GM18517 (cell line): ENCODE measurements around the gene GPRC5B.

Experiments
- ATAC-seq: cut with Tn5 transposase; IDR thresholded peaks from one replicate; pipeline ENCODE4 v1.9.1; 2021; ENCODE audit warnings: mild to moderate bottlenecking, moderate library complexity; ENCODE audit not compliant: unreplicated experiment

GPRC5B gene

GRCh38 chr16:19872179-19872863 is 12.3 kb downstream of the GPRC5B start:
- ATAC-seq, result no peak

GRCh38 chr16:19871721-19872120 is 12.9 kb downstream of the GPRC5B start:
- no peak for ATAC-seq

GRCh38 chr16:19868421-19868820 is 16.2 kb downstream of the GPRC5B start:
- no peak for ATAC-seq

DNA sequence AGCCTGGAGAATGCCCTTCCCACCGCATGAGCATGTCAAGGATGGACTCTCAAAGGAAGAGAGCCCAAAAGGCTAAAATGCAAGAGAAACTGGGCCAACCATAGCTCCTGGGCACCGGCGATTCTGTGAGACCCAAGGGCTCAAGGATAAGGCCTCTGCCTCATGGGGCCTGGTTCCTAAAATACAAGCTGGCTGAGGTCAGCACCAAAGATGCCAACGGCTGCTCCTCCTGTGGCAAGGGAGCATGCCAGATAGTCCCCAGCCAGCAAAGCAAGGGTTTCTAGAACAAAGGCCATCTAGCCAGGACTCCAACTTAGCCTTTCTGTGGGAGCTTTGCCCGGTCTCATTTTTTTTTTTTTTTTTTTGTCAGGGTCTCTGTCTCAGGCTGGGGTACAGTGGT is 20.1 kb downstream of the GPRC5B start:
- no peak for ATAC-seq

DNA sequence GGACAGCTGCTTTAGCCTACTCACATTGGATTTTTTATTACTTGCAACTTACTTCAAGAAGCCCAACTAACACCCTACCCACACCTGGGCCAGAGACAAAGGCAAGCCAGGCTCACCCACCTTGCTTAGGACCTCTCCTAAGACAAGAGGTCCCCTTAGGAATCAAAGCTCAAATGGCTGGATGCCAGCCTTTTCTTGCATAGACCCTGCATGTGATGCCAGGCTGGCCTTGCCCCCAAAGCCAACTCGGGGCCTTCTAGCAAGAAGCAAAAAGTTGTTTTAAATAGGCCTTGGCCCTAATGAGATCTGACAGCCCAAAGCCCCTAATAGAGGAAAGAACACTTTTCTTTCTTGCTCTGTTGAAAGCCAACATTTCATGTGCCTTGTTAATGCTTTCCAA is 20.7 kb downstream of the GPRC5B start:
- ATAC-seq, result no peak

- no peak for ATAC-seq
These were observed 22.8 kb downstream of the GPRC5B start for GRCh38 chr16:19861811-19862327.

- no peak for ATAC-seq
These were observed 23.5 kb downstream of the GPRC5B start for GRCh38 chr16:19861133-19861532.

DNA sequence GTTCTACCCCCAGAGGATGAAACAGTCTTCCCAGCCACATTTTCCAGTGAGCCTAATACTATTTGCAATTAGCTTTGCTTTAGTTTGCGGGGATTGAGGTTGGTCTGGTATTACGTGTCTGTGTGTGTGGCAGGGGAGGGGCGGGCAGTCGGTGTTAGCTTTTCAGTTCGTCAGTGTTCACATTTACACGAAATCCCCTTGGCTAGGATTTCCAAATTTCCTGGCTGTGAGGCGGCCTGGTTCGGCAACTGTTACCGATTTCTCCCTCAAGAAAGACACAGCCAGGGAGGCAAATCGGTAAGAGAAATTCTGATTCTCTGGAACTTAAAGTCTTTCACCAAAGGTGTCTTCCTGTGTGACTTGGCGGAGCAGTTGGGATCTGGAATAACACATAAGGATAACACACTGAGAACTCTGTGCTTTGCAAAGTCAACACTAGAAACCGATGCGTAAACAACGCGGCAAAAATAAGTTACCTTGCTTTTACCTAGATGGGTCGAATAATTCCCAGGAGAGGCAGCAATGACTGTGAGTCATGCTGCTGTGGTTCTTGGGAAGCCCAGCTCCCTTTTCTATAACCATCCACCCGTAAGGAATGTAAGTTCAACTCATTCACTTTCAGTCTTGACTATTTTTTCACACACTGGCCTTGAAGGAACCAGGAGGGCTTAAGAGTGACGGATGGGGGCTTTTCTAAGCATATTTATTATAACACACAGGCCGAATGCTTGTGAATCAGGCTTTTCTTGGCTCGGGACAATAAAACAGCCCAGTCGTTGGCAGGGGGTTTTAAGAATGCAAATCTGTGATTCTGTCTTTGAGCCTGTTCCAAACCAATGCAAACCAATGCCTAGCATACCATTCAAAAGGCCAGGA is 24.2 kb downstream of the GPRC5B start:
- no peak for ATAC-seq

- ATAC-seq, result no peak
These were observed 25.0 kb downstream of the GPRC5B start for GRCh38 chr16:19859603-19860002.

DNA sequence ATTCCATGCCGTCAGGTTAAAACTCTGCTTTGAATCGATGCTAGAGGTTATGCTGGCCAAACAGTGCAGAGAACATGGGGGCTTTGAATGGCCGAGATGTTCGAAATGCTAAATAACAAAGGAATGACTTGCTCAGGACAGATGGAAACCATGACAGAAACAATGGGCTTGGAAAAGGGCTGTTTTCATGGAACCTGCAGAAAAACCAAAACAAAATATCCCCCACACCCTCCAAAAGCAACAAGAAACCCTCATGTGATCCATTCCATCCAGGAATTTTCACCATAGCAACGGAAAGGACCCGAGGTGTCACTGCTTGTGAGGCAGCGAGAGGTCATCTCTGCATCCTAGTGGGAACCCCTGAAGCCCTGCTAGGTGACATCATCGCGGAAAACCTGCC is 25.5 kb downstream of the GPRC5B start:
- ATAC-seq, result no peak

DNA sequence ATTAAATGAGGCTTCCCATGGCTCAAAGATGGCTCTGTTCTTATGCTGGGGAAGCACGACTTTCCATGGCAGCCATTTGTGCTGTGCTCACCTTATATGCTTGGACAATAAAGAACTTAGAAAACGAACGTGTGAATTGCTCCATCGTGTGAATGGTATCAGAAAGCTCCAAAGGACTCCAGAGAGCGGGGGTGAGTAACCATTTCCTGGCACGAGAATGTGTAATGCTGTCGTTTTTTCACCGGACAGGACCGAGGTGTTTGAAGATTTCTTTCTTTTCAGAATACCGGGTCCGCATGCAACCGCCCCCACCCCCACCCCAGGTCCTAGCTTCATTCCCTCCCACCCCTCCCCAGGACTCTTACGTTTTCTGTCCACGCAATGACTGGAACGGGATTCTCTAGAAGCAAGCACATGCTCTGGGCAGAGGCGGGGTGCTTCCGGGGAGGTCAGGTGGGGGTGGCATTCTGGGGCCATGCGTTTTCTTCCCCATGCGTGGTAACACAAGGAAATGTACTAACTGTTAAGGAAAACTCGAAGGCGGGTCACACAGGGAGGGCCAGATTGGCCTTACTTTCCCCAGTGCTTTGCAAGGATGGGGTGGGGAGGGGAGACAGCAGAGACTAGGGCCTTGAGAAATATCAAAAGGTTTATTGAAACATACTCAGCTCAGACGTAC is 26.2 kb downstream of the GPRC5B start:
- no peak for ATAC-seq

- ATAC-seq, result no peak
These were observed 26.9 kb downstream of the GPRC5B start for GRCh38 chr16:19857593-19858339.

- no peak for ATAC-seq
These were observed 28.5 kb downstream of the GPRC5B start for GRCh38 chr16:19856120-19856519.

GRCh38 chr16:19854543-19854876 is 30.1 kb downstream of the GPRC5B start:
- no peak for ATAC-seq

DNA sequence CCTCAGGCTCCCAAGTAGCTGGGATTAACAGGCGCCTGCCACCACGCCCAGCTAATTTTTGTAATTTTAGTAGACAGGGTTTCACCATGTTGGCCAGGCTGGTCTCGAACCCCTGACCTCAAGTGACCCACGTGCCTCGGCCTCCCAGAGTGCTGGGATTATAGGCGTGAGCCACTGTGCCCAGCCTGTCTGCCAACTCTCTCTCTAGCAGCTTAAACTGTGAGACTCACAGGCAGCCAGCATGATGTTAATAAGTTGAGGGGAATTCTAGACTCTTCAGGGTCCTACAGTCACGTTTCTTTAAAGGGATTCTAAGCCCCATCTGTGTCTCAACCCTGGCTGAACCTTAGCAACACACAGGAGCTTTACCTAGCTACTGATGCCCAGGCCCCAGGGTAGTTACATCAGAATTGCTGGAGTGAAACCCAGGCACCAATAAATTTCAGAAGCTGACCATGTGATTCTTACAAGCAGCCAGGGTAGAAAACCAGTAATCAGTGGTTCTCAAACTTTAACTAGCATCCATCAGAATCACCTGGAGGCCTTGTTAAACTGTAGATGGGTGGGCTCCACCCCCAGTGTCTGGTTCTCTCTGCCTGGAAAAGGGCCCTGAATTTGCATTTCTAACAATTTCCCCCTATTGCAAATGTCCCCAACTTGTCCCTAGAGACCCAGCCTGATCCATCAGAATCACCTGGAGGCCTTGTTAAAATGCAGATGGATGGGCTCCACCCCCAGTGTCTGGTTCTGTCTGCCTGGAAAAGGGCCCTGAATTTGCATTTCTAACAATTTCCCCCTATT is 30.7 kb downstream of the GPRC5B start:
- ATAC-seq, result no peak

- ATAC-seq, result no peak
These were observed 31.4 kb downstream of the GPRC5B start for GRCh38 chr16:19853132-19853741.

GRCh38 chr16:19851476-19851875 is 33.2 kb downstream of the GPRC5B start:
- ATAC-seq, result no peak

GRCh38 chr16:19850131-19850817 is 34.4 kb downstream of the GPRC5B start:
- ATAC-seq, result no peak

- no peak for ATAC-seq
These were observed 35.9 kb downstream of the GPRC5B start for GRCh38 chr16:19848756-19849155.
